ENCODE results near the gene ITGA8. TPM values are rescaled to one million over a fixed set of nuclear protein-coding genes. Genes with fewer than 3 reads are reported as not detected.

The ITGA8 gene
- total RNA-seq, 3 donors from 2014 or later (not counting 1 experiment from before 2014, with no cell fraction given): not detected

DNA sequence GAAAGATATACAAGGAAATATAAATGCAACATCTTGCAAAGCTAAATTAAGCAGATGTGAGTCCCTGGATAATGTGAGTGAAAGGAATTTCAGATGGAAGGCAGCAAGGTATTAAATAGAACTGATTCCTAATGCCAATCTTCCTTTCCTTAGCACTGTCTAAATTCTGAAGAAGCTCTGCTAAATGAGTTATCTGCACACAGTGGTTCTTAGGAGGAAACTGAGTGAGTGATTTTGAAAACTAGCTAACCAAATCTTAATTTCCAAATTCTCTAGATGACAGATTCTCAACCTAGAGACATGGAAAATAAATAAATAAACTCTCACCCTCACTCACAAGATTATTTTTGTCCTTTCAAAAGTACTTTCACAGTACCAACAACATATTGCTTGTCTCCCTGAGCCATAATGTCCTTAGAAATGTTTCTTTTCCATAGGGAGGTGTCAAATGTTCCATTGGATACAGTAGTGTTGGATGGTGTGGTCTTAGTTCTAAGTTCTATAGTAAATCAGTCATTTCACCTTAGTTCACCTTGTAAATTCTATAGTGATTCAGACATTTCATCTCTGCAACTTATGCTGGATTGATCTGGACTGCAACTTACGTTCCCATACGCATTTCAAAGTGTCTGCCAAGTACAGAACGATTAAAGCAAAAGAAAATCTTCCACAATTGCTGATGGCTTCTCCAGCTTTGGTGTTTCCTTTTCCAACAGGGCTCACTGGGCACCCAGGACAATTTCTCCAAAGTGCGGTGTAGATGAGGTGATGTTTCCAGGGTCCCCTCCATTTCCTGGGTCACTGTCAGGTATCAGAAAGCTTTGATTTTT lies 203.3 kb downstream of the ITGA8 start:
- Mint-ChIP-seq H3K36me3 (no peaks in the 10 kb centered on the region), H3K9me3 (no peaks in the 10 kb centered on the region), H3K4me3 (no peak overlapping the region), H3K27ac (no peak overlapping the region), H3K4me1 (no peaks in the 10 kb centered on the region), H3K27me3 (ENCODE audit: low read depth in 2 of 2) (no peaks in the 10 kb centered on the region)
- TF ChIP-seq, protein P1, sequence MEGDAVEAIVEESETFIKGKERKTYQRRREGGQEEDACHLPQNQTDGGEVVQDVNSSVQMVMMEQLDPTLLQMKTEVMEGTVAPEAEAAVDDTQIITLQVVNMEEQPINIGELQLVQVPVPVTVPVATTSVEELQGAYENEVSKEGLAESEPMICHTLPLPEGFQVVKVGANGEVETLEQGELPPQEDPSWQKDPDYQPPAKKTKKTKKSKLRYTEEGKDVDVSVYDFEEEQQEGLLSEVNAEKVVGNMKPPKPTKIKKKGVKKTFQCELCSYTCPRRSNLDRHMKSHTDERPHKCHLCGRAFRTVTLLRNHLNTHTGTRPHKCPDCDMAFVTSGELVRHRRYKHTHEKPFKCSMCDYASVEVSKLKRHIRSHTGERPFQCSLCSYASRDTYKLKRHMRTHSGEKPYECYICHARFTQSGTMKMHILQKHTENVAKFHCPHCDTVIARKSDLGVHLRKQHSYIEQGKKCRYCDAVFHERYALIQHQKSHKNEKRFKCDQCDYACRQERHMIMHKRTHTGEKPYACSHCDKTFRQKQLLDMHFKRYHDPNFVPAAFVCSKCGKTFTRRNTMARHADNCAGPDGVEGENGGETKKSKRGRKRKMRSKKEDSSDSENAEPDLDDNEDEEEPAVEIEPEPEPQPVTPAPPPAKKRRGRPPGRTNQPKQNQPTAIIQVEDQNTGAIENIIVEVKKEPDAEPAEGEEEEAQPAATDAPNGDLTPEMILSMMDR (IDR thresholded peaks at IDR 0.05): no peak
- intact Hi-C loops (cut with micrococcal nuclease): no loop called here
- Histone ChIP-seq H3K9me3 (ENCODE audit: control insufficient read depth, insufficient read depth, low read length) (no peaks in the 10 kb centered on the region), H3K27me3 (ENCODE audit: control insufficient read depth, insufficient read depth, low read length) (no peaks in the 10 kb centered on the region), H3K4me3 (ENCODE audit: low read length) (no peak overlapping the region), H3K36me3 (ENCODE audit: control insufficient read depth, insufficient read depth, low read length) (no peaks in the 10 kb centered on the region), H3K4me1 (ENCODE audit: control insufficient read depth, insufficient read depth, low read length) (no peaks in the 10 kb centered on the region), H3K27ac (ENCODE audit: low read length) (no peak overlapping the region)
- WGBS (ENCODE audit: insufficient coverage): 79% methylated on average over 4 of the region's 4 CpGs
- ATAC-seq (no peak), DNase-seq (no peak)

GRCh38 chr10:15515202-15515601 lies 204.5 kb downstream of the ITGA8 start:
- H3K27me3 Mint-ChIP-seq (ENCODE audit: low read depth in 2 of 2): no peaks in the 10 kb centered on the region
- DNase-seq (no peak), ATAC-seq (no peak)
- no peak overlapping the region for H3K27ac Mint-ChIP-seq
- Histone ChIP-seq H3K4me3 (ENCODE audit: low read length) (no peak overlapping the region), H3K36me3 (ENCODE audit: control insufficient read depth, insufficient read depth, low read length) (no peaks in the 10 kb centered on the region), H3K4me1 (ENCODE audit: control insufficient read depth, insufficient read depth, low read length) (no peaks in the 10 kb centered on the region), H3K27me3 (ENCODE audit: control insufficient read depth, insufficient read depth, low read length) (no peaks in the 10 kb centered on the region), H3K27ac (ENCODE audit: low read length) (no peak overlapping the region), H3K9me3 (ENCODE audit: control insufficient read depth, insufficient read depth, low read length) (no peaks in the 10 kb centered on the region)
- H3K36me3 Mint-ChIP-seq: no peaks in the 10 kb centered on the region
- H3K9me3 Mint-ChIP-seq: no peaks in the 10 kb centered on the region
- WGBS (ENCODE audit: insufficient coverage): 81% methylated on average over 7 of the region's 7 CpGs
- no peak overlapping the region for H3K4me3 Mint-ChIP-seq
- intact Hi-C loops (cut with micrococcal nuclease): no loop called here
- TF ChIP-seq, protein P1 (IDR thresholded peaks at IDR 0.05): no peak
- H3K4me1 Mint-ChIP-seq: no peaks in the 10 kb centered on the region

GRCh38 chr10:15510963-15511362 lies 208.8 kb downstream of the ITGA8 start:
- no peaks in the 10 kb centered on the region for H3K36me3 ChIP-seq (ENCODE audit: control insufficient read depth, insufficient read depth, low read length)
- DNase-seq (no peak), ATAC-seq (no peak)
- intact Hi-C loops (cut with micrococcal nuclease): no loop called here
- no peaks in the 10 kb centered on the region for H3K4me1 ChIP-seq (ENCODE audit: control insufficient read depth, insufficient read depth, low read length)
- Mint-ChIP-seq H3K4me1 (no peaks in the 10 kb centered on the region), H3K36me3 (no peaks in the 10 kb centered on the region), H3K27me3 (ENCODE audit: low read depth in 2 of 2) (peaks cover 4 to 8% of the 10 kb centered on the region in 2 donors), H3K9me3 (no peaks in the 10 kb centered on the region), H3K27ac (no peak overlapping the region), H3K4me3 (no peak overlapping the region)
- 63% methylated on average over 3 of the region's 3 CpGs for WGBS (ENCODE audit: insufficient coverage)
- H3K27ac ChIP-seq (ENCODE audit: low read length): no peak overlapping the region
- no peaks in the 10 kb centered on the region for H3K27me3 ChIP-seq (ENCODE audit: control insufficient read depth, insufficient read depth, low read length)
- TF ChIP-seq, protein P1 (IDR thresholded peaks at IDR 0.05): no peak
- H3K9me3 ChIP-seq (ENCODE audit: control insufficient read depth, insufficient read depth, low read length): no peaks in the 10 kb centered on the region
- H3K4me3 ChIP-seq (ENCODE audit: low read length): no peak overlapping the region

DNA sequence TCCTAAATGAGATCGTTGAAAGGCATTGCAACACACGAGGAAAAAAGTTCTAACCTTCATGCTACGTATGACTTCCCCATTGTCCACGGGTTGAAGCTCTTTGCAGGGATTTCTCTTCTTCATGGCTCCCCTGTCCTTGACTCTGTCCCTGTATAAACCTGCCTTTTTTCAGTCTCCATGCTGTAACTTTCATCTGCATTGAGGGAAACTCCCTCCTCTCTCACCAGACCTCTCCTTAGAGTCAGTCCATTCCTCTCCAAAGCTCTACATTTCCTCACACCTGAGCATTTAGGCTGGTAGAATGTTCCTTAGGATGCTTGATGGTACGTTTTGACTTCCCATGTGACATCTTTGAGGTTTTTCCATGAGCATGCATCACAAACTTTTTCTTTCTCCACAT lies 214.4 kb downstream of the ITGA8 start:
- H3K9me3 Mint-ChIP-seq: no peaks in the 10 kb centered on the region
- H3K4me1 Mint-ChIP-seq: no peaks in the 10 kb centered on the region
- no peaks in the 10 kb centered on the region for H3K9me3 ChIP-seq (ENCODE audit: control insufficient read depth, insufficient read depth, low read length)
- ATAC-seq (no peak), DNase-seq (no peak)
- H3K36me3 Mint-ChIP-seq: no peaks in the 10 kb centered on the region
- WGBS (ENCODE audit: insufficient coverage): 64% methylated on average over 5 of the region's 5 CpGs
- H3K27ac Mint-ChIP-seq: no peak overlapping the region
- no peak overlapping the region for H3K27ac ChIP-seq (ENCODE audit: low read length)
- TF ChIP-seq, protein P1 (IDR thresholded peaks at IDR 0.05): no peak
- intact Hi-C loops (cut with micrococcal nuclease): no loop called here
- H3K27me3 Mint-ChIP-seq (ENCODE audit: low read depth in 2 of 2): peaks cover 13 to 19% of the 10 kb centered on the region in 2 donors
- H3K4me3 ChIP-seq (ENCODE audit: low read length): no peak overlapping the region
- no peaks in the 10 kb centered on the region for H3K36me3 ChIP-seq (ENCODE audit: control insufficient read depth, insufficient read depth, low read length)
- no peaks in the 10 kb centered on the region for H3K27me3 ChIP-seq (ENCODE audit: control insufficient read depth, insufficient read depth, low read length)
- no peak overlapping the region for H3K4me3 Mint-ChIP-seq
- no peaks in the 10 kb centered on the region for H3K4me1 ChIP-seq (ENCODE audit: control insufficient read depth, insufficient read depth, low read length)
